Measurements from ENCODE around the gene FSTL4. TPM values are rescaled to one million over a fixed set of nuclear protein-coding genes. Genes with fewer than 3 reads are reported as not detected.

Gene FSTL4
- total and polyA plus RNA-seq, 4 donors, result 0.02 to 0.18 TPM; not detected in 2

DNA sequence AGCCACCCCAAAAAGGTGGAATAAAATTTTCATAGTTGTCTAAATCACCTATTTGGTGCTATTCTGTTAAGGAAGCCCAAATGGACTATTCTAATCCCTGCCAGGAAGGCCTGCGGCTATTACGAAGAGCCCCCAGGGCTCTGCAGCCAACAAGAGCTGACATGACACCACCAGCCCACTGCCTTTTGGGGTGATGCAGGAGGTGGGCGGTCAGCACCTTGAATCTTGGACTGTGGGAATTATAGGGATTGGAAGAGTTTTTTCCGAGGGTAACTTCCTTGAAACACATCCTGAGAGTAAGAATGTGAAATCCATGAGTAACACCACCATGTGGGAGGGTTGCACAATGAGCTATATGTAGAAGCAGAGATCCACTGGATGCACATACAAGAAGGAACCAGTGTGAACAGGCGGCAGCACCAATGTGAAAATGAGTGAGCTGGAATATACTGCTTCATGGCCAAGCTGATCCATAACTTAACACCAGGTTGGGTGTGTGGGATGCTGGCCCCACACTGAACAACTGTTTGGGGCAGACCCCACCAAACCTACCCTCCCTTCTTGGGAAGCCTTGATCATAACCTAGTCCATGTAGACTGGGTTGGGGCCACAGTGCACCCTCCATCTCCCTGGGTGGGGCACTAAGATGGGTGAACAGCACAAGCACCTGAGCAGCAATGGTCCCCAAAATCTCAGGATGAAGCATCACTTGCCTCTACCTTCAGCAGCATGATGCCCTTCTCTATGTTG, 239.0 kb downstream of the FSTL4 start (continued):
- TF ChIP-seq, protein P1, sequence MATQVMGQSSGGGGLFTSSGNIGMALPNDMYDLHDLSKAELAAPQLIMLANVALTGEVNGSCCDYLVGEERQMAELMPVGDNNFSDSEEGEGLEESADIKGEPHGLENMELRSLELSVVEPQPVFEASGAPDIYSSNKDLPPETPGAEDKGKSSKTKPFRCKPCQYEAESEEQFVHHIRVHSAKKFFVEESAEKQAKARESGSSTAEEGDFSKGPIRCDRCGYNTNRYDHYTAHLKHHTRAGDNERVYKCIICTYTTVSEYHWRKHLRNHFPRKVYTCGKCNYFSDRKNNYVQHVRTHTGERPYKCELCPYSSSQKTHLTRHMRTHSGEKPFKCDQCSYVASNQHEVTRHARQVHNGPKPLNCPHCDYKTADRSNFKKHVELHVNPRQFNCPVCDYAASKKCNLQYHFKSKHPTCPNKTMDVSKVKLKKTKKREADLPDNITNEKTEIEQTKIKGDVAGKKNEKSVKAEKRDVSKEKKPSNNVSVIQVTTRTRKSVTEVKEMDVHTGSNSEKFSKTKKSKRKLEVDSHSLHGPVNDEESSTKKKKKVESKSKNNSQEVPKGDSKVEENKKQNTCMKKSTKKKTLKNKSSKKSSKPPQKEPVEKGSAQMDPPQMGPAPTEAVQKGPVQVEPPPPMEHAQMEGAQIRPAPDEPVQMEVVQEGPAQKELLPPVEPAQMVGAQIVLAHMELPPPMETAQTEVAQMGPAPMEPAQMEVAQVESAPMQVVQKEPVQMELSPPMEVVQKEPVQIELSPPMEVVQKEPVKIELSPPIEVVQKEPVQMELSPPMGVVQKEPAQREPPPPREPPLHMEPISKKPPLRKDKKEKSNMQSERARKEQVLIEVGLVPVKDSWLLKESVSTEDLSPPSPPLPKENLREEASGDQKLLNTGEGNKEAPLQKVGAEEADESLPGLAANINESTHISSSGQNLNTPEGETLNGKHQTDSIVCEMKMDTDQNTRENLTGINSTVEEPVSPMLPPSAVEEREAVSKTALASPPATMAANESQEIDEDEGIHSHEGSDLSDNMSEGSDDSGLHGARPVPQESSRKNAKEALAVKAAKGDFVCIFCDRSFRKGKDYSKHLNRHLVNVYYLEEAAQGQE (IDR thresholded peaks at IDR 0.05), result no peak
- TF ChIP-seq NR2F2 (IDR thresholded peaks at IDR 0.05), result no peak

DNA sequence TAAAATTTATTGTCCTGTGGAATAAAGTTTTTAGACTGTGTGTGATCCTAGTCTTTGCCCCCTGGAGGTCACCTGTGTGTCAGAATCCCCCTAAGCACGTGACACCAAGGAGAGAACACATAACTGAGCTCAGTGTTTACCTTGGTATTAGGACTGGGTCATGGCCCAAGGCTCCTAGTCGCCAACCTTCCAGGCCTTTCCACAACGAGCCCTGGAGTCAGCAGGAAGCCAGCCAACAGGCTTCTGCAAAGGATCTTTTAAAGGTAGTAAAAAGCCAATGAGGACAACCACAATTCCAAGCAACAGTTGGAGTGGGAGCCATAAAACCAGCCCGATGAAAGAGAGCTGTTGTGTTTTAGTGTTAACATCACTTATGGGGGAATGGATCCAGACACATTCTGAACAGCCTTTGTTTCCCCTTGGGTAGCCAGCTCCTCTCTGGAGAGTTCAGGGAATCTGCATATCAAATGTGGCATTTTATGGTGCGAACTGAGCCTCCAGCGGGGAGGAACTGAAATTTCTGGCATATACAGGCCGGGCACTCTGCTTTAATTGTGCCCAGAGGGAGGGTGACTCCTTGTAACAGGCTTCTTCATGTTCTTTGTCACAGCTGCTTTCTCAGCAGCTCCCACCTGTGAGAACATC, 239.9 kb downstream of the FSTL4 start:
- Histone ChIP-seq H3K9ac (ENCODE audit: low read depth in 1 of 2, low read length in 2 of 2) (no peak overlapping the region), H3K36me3 (ENCODE audit: control insufficient read depth in 4 of 4, insufficient read depth in 3 of 4, low read depth in 1 of 4, low read length in 3 of 4) (no peaks in the 10 kb centered on the region), H3K27ac (ENCODE audit: low read depth in 1 of 2, low read length in 2 of 2) (no peak overlapping the region), H3K4me1 (ENCODE audit: control insufficient read depth in 4 of 4, insufficient read depth in 4 of 4, low read length in 3 of 4) (no peaks in the 10 kb centered on the region), H3K9me3 (ENCODE audit: control insufficient read depth in 4 of 4, low read length in 3 of 4) (peaks cover 0 to 7% (median 1%) of the 10 kb centered on the region in 4 donors), H3K27me3 (ENCODE audit: control insufficient read depth in 4 of 4, insufficient read depth in 4 of 4, low read length in 3 of 4) (no peaks in the 10 kb centered on the region), H3K4me3 (ENCODE audit: low read depth in 1 of 3, low read length in 3 of 3) (no peak overlapping the region)
- 69% methylated on average over 7 of the region's 7 CpGs for WGBS
- DNase-seq (ENCODE audit: low spot score), result peak; percentile 19
- TF ChIP-seq, protein P2, sequence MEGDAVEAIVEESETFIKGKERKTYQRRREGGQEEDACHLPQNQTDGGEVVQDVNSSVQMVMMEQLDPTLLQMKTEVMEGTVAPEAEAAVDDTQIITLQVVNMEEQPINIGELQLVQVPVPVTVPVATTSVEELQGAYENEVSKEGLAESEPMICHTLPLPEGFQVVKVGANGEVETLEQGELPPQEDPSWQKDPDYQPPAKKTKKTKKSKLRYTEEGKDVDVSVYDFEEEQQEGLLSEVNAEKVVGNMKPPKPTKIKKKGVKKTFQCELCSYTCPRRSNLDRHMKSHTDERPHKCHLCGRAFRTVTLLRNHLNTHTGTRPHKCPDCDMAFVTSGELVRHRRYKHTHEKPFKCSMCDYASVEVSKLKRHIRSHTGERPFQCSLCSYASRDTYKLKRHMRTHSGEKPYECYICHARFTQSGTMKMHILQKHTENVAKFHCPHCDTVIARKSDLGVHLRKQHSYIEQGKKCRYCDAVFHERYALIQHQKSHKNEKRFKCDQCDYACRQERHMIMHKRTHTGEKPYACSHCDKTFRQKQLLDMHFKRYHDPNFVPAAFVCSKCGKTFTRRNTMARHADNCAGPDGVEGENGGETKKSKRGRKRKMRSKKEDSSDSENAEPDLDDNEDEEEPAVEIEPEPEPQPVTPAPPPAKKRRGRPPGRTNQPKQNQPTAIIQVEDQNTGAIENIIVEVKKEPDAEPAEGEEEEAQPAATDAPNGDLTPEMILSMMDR (IDR thresholded peaks at IDR 0.05; ENCODE audit: low read depth, low read length, missing input control), result no peak
- TF ChIP-seq HNF4G (IDR thresholded peaks at IDR 0.05) (no peak), FOXA1 (IDR thresholded peaks at IDR 0.05) (no peak), RXRA (IDR thresholded peaks at IDR 0.05) (no peak), HNF4A (conservative IDR thresholded peaks at IDR 0.05) (no peak), GABPA (IDR thresholded peaks at IDR 0.05 in 1 of 2, conservative IDR thresholded peaks at IDR 0.05 in 1 of 2) (no peak), NR2F2 (IDR thresholded peaks at IDR 0.05) (no peak), FOXA2 (IDR thresholded peaks at IDR 0.05) (no peak), SP1 (IDR thresholded peaks at IDR 0.05) (no peak), EGR1 (IDR thresholded peaks at IDR 0.05; ENCODE audit: low read depth in 2 of 2) (no peak), JUND (IDR thresholded peaks at IDR 0.05) (no peak), TAF1 (conservative IDR thresholded peaks at IDR 0.05) (no peak), RAD21 (IDR thresholded peaks at IDR 0.05) (no peak)
- TF ChIP-seq, protein P1 (IDR thresholded peaks at IDR 0.05), result no peak
- TF ChIP-seq, protein P3, sequence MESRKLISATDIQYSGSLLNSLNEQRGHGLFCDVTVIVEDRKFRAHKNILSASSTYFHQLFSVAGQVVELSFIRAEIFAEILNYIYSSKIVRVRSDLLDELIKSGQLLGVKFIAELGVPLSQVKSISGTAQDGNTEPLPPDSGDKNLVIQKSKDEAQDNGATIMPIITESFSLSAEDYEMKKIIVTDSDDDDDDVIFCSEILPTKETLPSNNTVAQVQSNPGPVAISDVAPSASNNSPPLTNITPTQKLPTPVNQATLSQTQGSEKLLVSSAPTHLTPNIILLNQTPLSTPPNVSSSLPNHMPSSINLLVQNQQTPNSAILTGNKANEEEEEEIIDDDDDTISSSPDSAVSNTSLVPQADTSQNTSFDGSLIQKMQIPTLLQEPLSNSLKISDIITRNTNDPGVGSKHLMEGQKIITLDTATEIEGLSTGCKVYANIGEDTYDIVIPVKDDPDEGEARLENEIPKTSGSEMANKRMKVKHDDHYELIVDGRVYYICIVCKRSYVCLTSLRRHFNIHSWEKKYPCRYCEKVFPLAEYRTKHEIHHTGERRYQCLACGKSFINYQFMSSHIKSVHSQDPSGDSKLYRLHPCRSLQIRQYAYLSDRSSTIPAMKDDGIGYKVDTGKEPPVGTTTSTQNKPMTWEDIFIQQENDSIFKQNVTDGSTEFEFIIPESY (IDR thresholded peaks at IDR 0.05), result no peak
- TF ChIP-seq, protein P4, sequence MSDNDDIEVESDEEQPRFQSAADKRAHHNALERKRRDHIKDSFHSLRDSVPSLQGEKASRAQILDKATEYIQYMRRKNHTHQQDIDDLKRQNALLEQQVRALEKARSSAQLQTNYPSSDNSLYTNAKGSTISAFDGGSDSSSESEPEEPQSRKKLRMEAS (IDR thresholded peaks at IDR 0.05), result no peak

Data from liver (tissue), 9 donors.